Karpas-422 (cell line): ENCODE measurements around the gene ZNF154. TPM values are rescaled to one million over a fixed set of nuclear protein-coding genes. Genes with fewer than 3 reads are reported as not detected.
A peak's percentile ranks its signal among the peaks of the same experiment; 100 is the strongest.

Source experiments
- DNase-seq: peaks from one replicate; pipeline ENCODE4 v3.0.0-alpha.2; 2015
- H2AFZ ChIP-seq: fragments of 200-600 bp; sonication (generic); 2 replicates; pipeline ENCODE4 v1.6.1; 2014; ENCODE audit warnings: antibody characterized with exemption, low read length, mixed read lengths
- H3K27ac ChIP-seq: fragments of 200-600 bp; sonication (generic); 2 replicates; pipeline ENCODE4 v1.5.1; 2014; ENCODE audit warnings: mild to moderate bottlenecking, low read length, moderate library complexity
- H3K27me3 ChIP-seq: fragments of 200-600 bp; sonication (generic); 2 replicates; pipeline ENCODE4 v1.6.1; 2014; ENCODE audit warnings: low read length, mixed read lengths
- H3K36me3 ChIP-seq: fragments of 200-600 bp; sonication (generic); 2 replicates; pipeline ENCODE4 v1.6.1; 2014; ENCODE audit warnings: low read length, mixed read lengths; ENCODE audit not compliant: insufficient read depth
- H3K4me1 ChIP-seq: fragments of 200-600 bp; sonication (generic); 2 replicates; pipeline ENCODE4 v1.6.1; 2014; ENCODE audit warnings: mild to moderate bottlenecking, low read length, mixed read lengths
- H3K4me2 ChIP-seq: fragments of 200-600 bp; sonication (generic); 2 replicates; pipeline ENCODE4 v1.6.1; 2014; ENCODE audit warnings: low read length, low read depth, mild to moderate bottlenecking; ENCODE audit not compliant: poor library complexity, severe bottlenecking
- H3K4me3 ChIP-seq: fragments of 200-600 bp; sonication (generic); 2 replicates; pipeline ENCODE4 v1.5.1; 2014; ENCODE audit warnings: mild to moderate bottlenecking, antibody characterized with exemption, low read length, mixed read lengths
- H3K79me2 ChIP-seq: fragments of 200-600 bp; sonication (generic); 2 replicates; pipeline ENCODE4 v1.6.1; 2014; ENCODE audit warnings: mild to moderate bottlenecking, low read length, mixed read lengths
- H3K9ac ChIP-seq: fragments of 200-600 bp; sonication (generic); 2 replicates; pipeline ENCODE4 v1.6.0; 2014; ENCODE audit warnings: low read length
- H3K9me2 ChIP-seq: fragments of 200-600 bp; sonication (generic), shearing (Covaris generic); replicated peaks from 2 replicates; pipeline ENCODE4 v1.6.0; 2014; ENCODE audit warnings: mild to moderate bottlenecking, low read length, moderate library complexity; ENCODE audit not compliant: insufficient read depth
- H3K9me3 ChIP-seq: fragments of 300-700, 200-600 bp; sonication (generic); 2 replicates; pipeline ENCODE4 v1.6.1; 2014; ENCODE audit warnings: low read length, mixed read lengths
- H4K20me1 ChIP-seq: fragments of 200-600 bp; sonication (generic); 2 replicates; pipeline ENCODE4 v1.6.1; 2014; ENCODE audit warnings: mild to moderate bottlenecking, antibody characterized with exemption, low read length, low read depth; ENCODE audit not compliant: insufficient read depth
- total RNA-seq: library from RNA; depleted of rRNA; stranded (reverse); fragments of >200 nt; shearing (Covaris generic); gene quantifications from 2 replicates; pipeline ENCODE4 v1.2.3, GENCODE V29; 2014; ENCODE audit warnings: low replicate concordance

The ZNF154 gene
- total RNA-seq, 1 experiment from 2014 or later = not detected

DNA sequence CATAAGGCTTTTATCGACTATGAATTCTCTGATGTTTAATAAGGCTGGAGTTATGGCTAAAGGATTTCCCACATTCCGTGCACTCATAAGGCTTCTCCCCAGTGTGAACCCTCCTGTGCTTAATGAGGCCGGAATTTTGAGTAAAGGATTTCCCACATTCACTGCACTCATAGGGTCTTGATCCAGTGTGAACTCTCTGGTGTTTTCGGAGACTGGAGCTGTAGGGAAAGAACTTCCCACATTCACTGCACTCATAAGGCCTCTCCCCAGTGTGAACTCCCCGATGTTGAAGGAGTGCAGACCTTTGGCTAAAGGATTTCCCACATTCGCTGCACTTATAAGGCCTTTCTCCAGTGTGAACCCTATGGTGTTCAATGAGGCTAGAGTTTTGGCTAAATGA, 7.4 kb downstream of the ZNF154 start:
- H3K27ac ChIP-seq = no peak overlapping the region
- H3K4me3 ChIP-seq = no peak overlapping the region
- no peak for DNase-seq
- no peaks in the 10 kb centered on the region for H4K20me1 ChIP-seq
- H3K9me3 ChIP-seq = peaks cover 45% of the 10 kb centered on the region
- H3K9ac ChIP-seq = no peak overlapping the region
- H2AFZ ChIP-seq = no peak overlapping the region
- H3K4me2 ChIP-seq = no peak overlapping the region
- H3K27me3 ChIP-seq = no peaks in the 10 kb centered on the region
- no peaks in the 10 kb centered on the region for H3K4me1 ChIP-seq
- peaks cover 3% of the 10 kb centered on the region; the same call in 1 of the 2 replicates for H3K36me3 ChIP-seq
- peaks cover 14% of the 10 kb centered on the region; the same call in 1 of the 2 replicates for H3K79me2 ChIP-seq
- no peaks in the 10 kb centered on the region for H3K9me2 ChIP-seq

DNA sequence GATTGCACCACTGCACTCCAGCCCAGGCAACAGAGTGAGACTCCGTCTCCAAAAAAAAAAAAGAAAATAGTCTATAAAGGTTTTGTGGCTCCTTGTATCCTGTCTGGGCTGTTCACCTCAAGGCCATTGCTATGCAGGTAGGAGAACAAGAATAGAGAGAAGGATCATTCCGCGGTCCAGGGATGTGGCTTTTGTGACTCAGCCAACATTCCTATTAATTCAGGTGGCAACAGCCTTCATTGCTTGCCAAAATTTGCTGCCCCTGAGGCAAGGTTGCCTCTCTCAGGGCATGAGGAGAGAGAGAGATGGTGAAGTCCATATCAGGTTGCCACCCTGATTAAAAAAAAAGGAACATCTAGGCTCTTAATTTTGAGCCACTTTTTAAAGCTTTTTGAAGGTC, 19.3 kb downstream of the ZNF154 start:
- H3K4me1 ChIP-seq = no peaks in the 10 kb centered on the region
- no peak overlapping the region for H3K9ac ChIP-seq
- H3K4me2 ChIP-seq = no peak overlapping the region
- no peaks in the 10 kb centered on the region for H4K20me1 ChIP-seq
- no peak for DNase-seq
- no peak overlapping the region for H3K27ac ChIP-seq
- H3K27me3 ChIP-seq = no peaks in the 10 kb centered on the region
- peaks cover 72% of the 10 kb centered on the region for H3K36me3 ChIP-seq
- H2AFZ ChIP-seq = no peak overlapping the region
- no peaks in the 10 kb centered on the region for H3K9me2 ChIP-seq
- H3K79me2 ChIP-seq = peaks cover 87% of the 10 kb centered on the region
- peaks cover 76% of the 10 kb centered on the region for H3K9me3 ChIP-seq
- no peak overlapping the region for H3K4me3 ChIP-seq

DNA sequence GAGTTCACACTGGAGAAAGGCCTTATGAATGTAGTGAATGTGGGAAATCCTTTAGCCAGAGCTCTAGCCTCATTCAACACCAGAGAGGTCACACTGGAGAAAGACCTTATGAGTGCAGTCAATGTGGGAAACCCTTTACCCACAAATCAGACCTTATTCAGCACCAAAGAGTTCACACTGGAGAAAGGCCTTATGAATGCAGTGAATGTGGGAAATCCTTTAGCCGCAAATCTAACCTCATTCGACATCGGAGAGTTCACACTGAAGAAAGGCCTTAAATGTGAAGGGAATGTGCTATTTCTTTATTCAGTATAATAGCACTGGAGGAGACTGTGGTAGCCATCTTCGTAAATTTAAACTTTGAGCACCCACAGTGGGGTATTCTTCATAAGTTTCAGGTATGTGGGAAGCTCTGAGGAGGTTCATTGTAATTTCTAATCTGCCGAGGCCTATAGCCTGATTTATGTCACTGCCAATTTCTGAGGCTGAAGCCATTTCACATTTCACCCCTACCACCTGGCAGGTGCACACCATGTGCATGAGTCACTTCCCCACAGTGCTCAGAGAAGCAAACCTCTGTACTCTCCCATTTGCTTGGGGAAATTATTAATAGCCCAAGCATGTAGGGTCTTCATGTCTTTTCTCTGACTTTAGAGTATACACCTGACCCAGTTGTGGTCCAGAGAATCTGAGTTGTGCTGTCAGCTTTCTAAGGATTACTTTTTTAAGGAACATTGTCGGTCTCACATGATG, 20.8 kb downstream of the ZNF154 start:
- no peaks in the 10 kb centered on the region for H3K9me2 ChIP-seq
- no peak for DNase-seq
- peaks cover 82% of the 10 kb centered on the region for H3K9me3 ChIP-seq
- H3K27ac ChIP-seq = no peak overlapping the region
- no peaks in the 10 kb centered on the region for H4K20me1 ChIP-seq
- no peak overlapping the region for H2AFZ ChIP-seq
- H3K79me2 ChIP-seq = peaks cover 92% of the 10 kb centered on the region
- H3K4me2 ChIP-seq = no peak overlapping the region
- H3K36me3 ChIP-seq = peaks cover 88% of the 10 kb centered on the region
- H3K4me1 ChIP-seq = no peaks in the 10 kb centered on the region
- H3K27me3 ChIP-seq = no peaks in the 10 kb centered on the region
- H3K4me3 ChIP-seq = no peak overlapping the region
- H3K9ac ChIP-seq = no peak overlapping the region

- H3K9me3 ChIP-seq = peaks cover 84% of the 10 kb centered on the region
- H3K4me3 ChIP-seq = no peak overlapping the region
- no peaks in the 10 kb centered on the region for H3K27me3 ChIP-seq
- H3K9ac ChIP-seq = no peak overlapping the region
- H2AFZ ChIP-seq = no peak overlapping the region
- no peaks in the 10 kb centered on the region for H3K9me2 ChIP-seq
- H3K4me2 ChIP-seq = no peak overlapping the region
- H3K36me3 ChIP-seq = peaks cover 89% of the 10 kb centered on the region
- H3K27ac ChIP-seq = no peak overlapping the region
- H3K4me1 ChIP-seq = peaks cover 6% of the 10 kb centered on the region
- H4K20me1 ChIP-seq = no peaks in the 10 kb centered on the region
- DNase-seq = no peak
- H3K79me2 ChIP-seq = peaks cover 94% of the 10 kb centered on the region
Observed at GRCh38 chr19:57687363-57688010, 21.5 kb downstream of the ZNF154 start.

GRCh38 chr19:57686727-57687126, 22.3 kb downstream of the ZNF154 start:
- Histone ChIP-seq H2AFZ (no peak overlapping the region), H3K27me3 (no peaks in the 10 kb centered on the region), H3K27ac (no peak overlapping the region), H3K4me2 (no peak overlapping the region), H3K4me1 (peaks cover 9% of the 10 kb centered on the region), H3K36me3 (peaks cover 91% of the 10 kb centered on the region), H3K9ac (no peak overlapping the region), H3K9me3 (peaks cover 84% of the 10 kb centered on the region), H3K4me3 (no peak overlapping the region), H4K20me1 (no peaks in the 10 kb centered on the region), H3K9me2 (no peaks in the 10 kb centered on the region), H3K79me2 (peaks cover 97% of the 10 kb centered on the region)
- no peak for DNase-seq

GRCh38 chr19:57682226-57682766, 26.7 kb downstream of the ZNF154 start:
- peak overlapping the region; percentile 90 for H3K9ac ChIP-seq
- peak overlapping the region; percentile 58; the same call in 1 of the 2 replicates for H2AFZ ChIP-seq
- peaks cover 54% of the 10 kb centered on the region for H3K9me3 ChIP-seq
- DNase-seq = no peak
- H3K4me2 ChIP-seq = peak overlapping the region; percentile 85
- H3K27ac ChIP-seq = no peak overlapping the region; the same call in 1 of the 2 replicates
- peak overlapping the region; percentile 95 for H3K4me3 ChIP-seq
- H3K27me3 ChIP-seq = no peaks in the 10 kb centered on the region
- H3K4me1 ChIP-seq = peaks cover 9% of the 10 kb centered on the region
- H3K36me3 ChIP-seq = peaks cover 50% of the 10 kb centered on the region
- peaks cover 55% of the 10 kb centered on the region for H3K79me2 ChIP-seq
- H4K20me1 ChIP-seq = no peaks in the 10 kb centered on the region
- H3K9me2 ChIP-seq = no peaks in the 10 kb centered on the region

- H3K9ac ChIP-seq = no peak overlapping the region
Observed at GRCh38 chr19:57675881-57676280, 33.1 kb downstream of the ZNF154 start.

GRCh38 chr19:57672466-57672865, 36.5 kb downstream of the ZNF154 start:
- Histone ChIP-seq H3K4me1 (no peaks in the 10 kb centered on the region), H4K20me1 (no peaks in the 10 kb centered on the region), H3K27ac (no peak overlapping the region), H3K27me3 (no peaks in the 10 kb centered on the region), H3K79me2 (no peaks in the 10 kb centered on the region), H3K9me2 (no peaks in the 10 kb centered on the region), H3K36me3 (no peaks in the 10 kb centered on the region), H3K4me2 (no peak overlapping the region), H3K4me3 (no peak overlapping the region), H2AFZ (no peak overlapping the region), H3K9ac (no peak overlapping the region), H3K9me3 (peaks cover 5% of the 10 kb centered on the region; the same call in 1 of the 2 replicates)
- DNase-seq = no peak

More at GRCh38 chr19:57675881-57676280, 33.1 kb downstream of the ZNF154 start:
- Histone ChIP-seq H3K4me3 (no peak overlapping the region), H3K9me3 (peaks cover 11% of the 10 kb centered on the region; the same call in 1 of the 2 replicates), H3K36me3 (no peaks in the 10 kb centered on the region), H2AFZ (no peak overlapping the region), H3K9me2 (no peaks in the 10 kb centered on the region), H3K27ac (no peak overlapping the region), H3K4me2 (no peak overlapping the region), H4K20me1 (no peaks in the 10 kb centered on the region), H3K27me3 (no peaks in the 10 kb centered on the region), H3K79me2 (no peaks in the 10 kb centered on the region), H3K4me1 (no peaks in the 10 kb centered on the region)
- DNase-seq = no peak
